ENCODE measurements around the gene ZFYVE28. TPM values are rescaled to one million over a fixed set of nuclear protein-coding genes. Genes with fewer than 3 reads are reported as not detected.

ZFYVE28 gene
- total and polyA plus RNA-seq, 2 donors (not counting 1 experiment from before 2014, with no cell fraction given): 5.8 to 12.1 TPM

DNA sequence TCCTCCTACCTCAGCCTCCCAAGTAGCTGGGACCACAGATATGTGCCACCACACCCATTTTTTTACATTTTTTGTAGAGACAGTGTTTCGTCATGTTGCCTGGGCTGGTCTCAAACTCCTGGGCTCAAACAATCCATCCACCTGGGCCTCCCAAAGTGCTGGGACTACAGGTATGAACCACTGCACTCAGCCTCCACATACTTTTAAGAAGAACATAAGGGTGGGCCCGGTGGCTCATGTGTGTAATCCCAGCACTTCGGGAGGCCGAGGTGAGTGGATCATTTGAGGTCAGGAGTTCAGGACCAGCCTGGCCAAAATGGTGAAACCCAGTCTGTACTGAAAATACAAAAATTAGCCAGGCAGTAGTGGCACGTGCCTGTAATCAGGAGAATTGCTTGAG, 105.1 kb downstream of the ZFYVE28 start:
- no peak overlapping the region for H3K4me3 ChIP-seq (ENCODE audit: control extremely low read depth in 1 of 5, extremely low read depth in 1 of 5, insufficient read depth in 1 of 5, low read depth in 2 of 5, low read length in 4 of 5)
- no peaks in the 10 kb centered on the region for H4K20me1 ChIP-seq (ENCODE audit: control insufficient read depth, insufficient read depth, low read length, poor library complexity, severe bottlenecking)
- no peaks in the 10 kb centered on the region for H3K4me1 Mint-ChIP-seq
- no peak overlapping the region for H3K4me3 Mint-ChIP-seq
- H3K27me3 Mint-ChIP-seq: no peaks in the 10 kb centered on the region
- CTCF ChIA-PET: no interaction called here
- DNase-seq (no peak), ATAC-seq (ENCODE audit: low read depth) (no peak)
- intact Hi-C loops (cut with micrococcal nuclease): no loop called here
- no peak overlapping the region for H3K27ac Mint-ChIP-seq
- TF ChIP-seq CTCF (IDR thresholded peaks at IDR 0.05) (no peak), EZH2 (IDR thresholded peaks at IDR 0.05; ENCODE audit: borderline replicate concordance, insufficient read depth, low read depth, low read length, poor library complexity, severe bottlenecking) (no peak)
- no peak overlapping the region for H3K27ac ChIP-seq (ENCODE audit: low read length in 2 of 2)
- no peaks in the 10 kb centered on the region for H3K36me3 ChIP-seq (replicated peaks in 1 of 2; ENCODE audit: control extremely low read depth in 1 of 2, control insufficient read depth in 1 of 2, extremely low read depth in 1 of 2, insufficient read depth in 2 of 2, low read length in 1 of 2)
- peaks cover 0 to 30% (median 2%) of the 10 kb centered on the region in 3 donors for H3K9me3 ChIP-seq (ENCODE audit: control extremely low read depth in 1 of 3, control insufficient read depth in 2 of 3, insufficient read depth in 1 of 3, low read length in 2 of 3)
- H2AFZ ChIP-seq (ENCODE audit: insufficient read depth, low read depth, low read length, poor library complexity, severe bottlenecking): no peak overlapping the region
- H3K4me1 ChIP-seq (ENCODE audit: control insufficient read depth in 2 of 2, insufficient read depth in 2 of 2, low read length in 2 of 2): no peaks in the 10 kb centered on the region
- H3K9me3 Mint-ChIP-seq (ENCODE audit: insufficient read depth): peaks cover 4% of the 10 kb centered on the region
- WGBS (ENCODE audit: insufficient coverage): 76% methylated on average over 5 of the region's 5 CpGs
- no peak overlapping the region for H3K9ac ChIP-seq (ENCODE audit: low read length)
- H3K4me2 ChIP-seq (replicated peaks; ENCODE audit: low read depth, low read length, poor library complexity, severe bottlenecking): no peak overlapping the region
- POLR2A ChIA-PET: no interaction called here
- no peaks in the 10 kb centered on the region for H3K27me3 ChIP-seq (replicated peaks in 1 of 4; ENCODE audit: control extremely low read depth in 1 of 4, control insufficient read depth in 3 of 4, insufficient read depth in 4 of 4, low read length in 3 of 4)
- no peaks in the 10 kb centered on the region for H3K79me2 ChIP-seq (ENCODE audit: control insufficient read depth, insufficient read depth, low read length)

GRCh38 chr4:2306773-2307410, 111.6 kb downstream of the ZFYVE28 start:
- intact Hi-C loops (cut with micrococcal nuclease): no loop called here
- ChIA-PET CTCF (no interaction called here), POLR2A (no interaction called here)
- H3K36me3 ChIP-seq (replicated peaks in 1 of 2; ENCODE audit: control extremely low read depth in 1 of 2, control insufficient read depth in 1 of 2, extremely low read depth in 1 of 2, insufficient read depth in 2 of 2, low read length in 1 of 2): no peaks in the 10 kb centered on the region
- H3K27ac Mint-ChIP-seq: no peak overlapping the region
- H3K4me1 ChIP-seq (ENCODE audit: control insufficient read depth in 2 of 2, insufficient read depth in 2 of 2, low read length in 2 of 2): no peaks in the 10 kb centered on the region
- no peaks in the 10 kb centered on the region for H4K20me1 ChIP-seq (ENCODE audit: control insufficient read depth, insufficient read depth, low read length, poor library complexity, severe bottlenecking)
- no peak overlapping the region for H3K27ac ChIP-seq (ENCODE audit: low read length in 2 of 2)
- no peak overlapping the region for H2AFZ ChIP-seq (ENCODE audit: insufficient read depth, low read depth, low read length, poor library complexity, severe bottlenecking)
- peaks cover 9% of the 10 kb centered on the region for H3K9me3 Mint-ChIP-seq (ENCODE audit: insufficient read depth)
- H3K9me3 ChIP-seq (ENCODE audit: control extremely low read depth in 1 of 3, control insufficient read depth in 2 of 3, insufficient read depth in 1 of 3, low read length in 2 of 3): peaks cover 0 to 34% (median 11%) of the 10 kb centered on the region in 3 donors
- H3K9ac ChIP-seq (ENCODE audit: low read length): no peak overlapping the region
- H3K27me3 Mint-ChIP-seq: no peaks in the 10 kb centered on the region
- no peak overlapping the region for H3K4me3 ChIP-seq (ENCODE audit: control extremely low read depth in 1 of 5, extremely low read depth in 1 of 5, insufficient read depth in 1 of 5, low read depth in 2 of 5, low read length in 4 of 5)
- no peaks in the 10 kb centered on the region for H3K27me3 ChIP-seq (replicated peaks in 1 of 4; ENCODE audit: control extremely low read depth in 1 of 4, control insufficient read depth in 3 of 4, insufficient read depth in 4 of 4, low read length in 3 of 4)
- H3K4me1 Mint-ChIP-seq: no peaks in the 10 kb centered on the region
- no peak for TF ChIP-seq EZH2 (IDR thresholded peaks at IDR 0.05; ENCODE audit: borderline replicate concordance, insufficient read depth, low read depth, low read length, poor library complexity, severe bottlenecking)
- TF ChIP-seq CTCF (IDR thresholded peaks at IDR 0.05): no peak
- WGBS (ENCODE audit: insufficient coverage): 90% methylated on average over 8 of the region's 10 CpGs
- no peak for DNase-seq
- ATAC-seq (ENCODE audit: low read depth): no peak
- H3K4me3 Mint-ChIP-seq: no peak overlapping the region
- H3K4me2 ChIP-seq (replicated peaks; ENCODE audit: low read depth, low read length, poor library complexity, severe bottlenecking): no peak overlapping the region
- H3K79me2 ChIP-seq (ENCODE audit: control insufficient read depth, insufficient read depth, low read length): no peaks in the 10 kb centered on the region

Measured in B cell (primary cell).